A549 (cell line): ENCODE data around the gene BCL2L1. TPM values are rescaled to one million over a fixed set of nuclear protein-coding genes. Genes with fewer than 3 reads are reported as not detected.

ENCODE experiments used
- ATAC-seq, 2 experiments: fragments of 200-7000 bp in 1 of 2; fragments of >200 bp in 1 of 2; cut with Nextera tagmentation in 1 of 2; cut with Tn5 transposase in 1 of 2; 3 replicates each; pipeline versions ENCODE4 v1.8.0 to v1.9.1; 2018 to 2020; ENCODE audit warnings: mild to moderate bottlenecking in 1 of 2, moderate library complexity in 1 of 2
- CTCF ChIA-PET: fragments of 300-600 bp; sonication (Branson Sonifier 250); formaldehyde crosslinking; extraction: SDS; loops from one replicate; lab custom pipeline; 2021; ENCODE audit warnings: antibody characterized with exemption, inconsistent platforms; lab: Yijun Ruan, JAX
- POLR2A ChIA-PET: fragments of 350-600 bp; formaldehyde crosslinking; extraction: SDS; loops from one replicate; lab custom pipeline; 2021; ENCODE audit warnings: antibody characterized with exemption, inconsistent platforms; lab: Yijun Ruan, JAX
- DNase-seq, 2 experiments: peaks; one replicate each; pipeline versions ENCODE4 v3.0.0 to v3.0.0-alpha.2; 2011 to 2016; ENCODE audit warnings: low read depth in 1 of 2, low spot score in 1 of 2
- FAIRE-seq: peaks from 2 replicates; lab custom pipeline; 2011; peaks lifted over from hg19 to GRCh38; lab: Jason Lieb, UNC
- H3K27ac ChIP-seq, 2 experiments: fragments of >200 bp; sonication (Bioruptor Twin); formaldehyde crosslinking; 3 replicates each; pipeline ENCODE4 v1.5.1; 2016 to 2017
- H3K4me1 ChIP-seq: fragments of >200 bp; sonication (Bioruptor Twin); formaldehyde crosslinking; 3 replicates; pipeline ENCODE4 v1.6.1; 2016
- H3K4me2 ChIP-seq: fragments of >200 bp; sonication (Bioruptor Twin); formaldehyde crosslinking; 3 replicates; pipeline ENCODE4 v1.6.1; 2016
- H3K4me3 ChIP-seq: fragments of >200 bp; sonication (Bioruptor Twin); formaldehyde crosslinking; 3 replicates; pipeline ENCODE4 v1.5.1; 2016
- H3K9me3 ChIP-seq: fragments of >200 bp; sonication (Bioruptor Twin); formaldehyde crosslinking; 3 replicates; pipeline ENCODE4 v1.6.1; 2016
- BHLHE40 ChIP-seq: IDR thresholded peaks from 2 replicates; pipeline ENCODE4 v1.6.1; 2012; ENCODE audit warnings: low read depth, low read length, inconsistent platforms
- CBX2 ChIP-seq: fragments of 200-600 bp; sonication (generic); IDR thresholded peaks from 2 replicates; pipeline ENCODE4 v1.6.1; 2016; ENCODE audit warnings: low read depth, mild to moderate bottlenecking, borderline replicate concordance
- CHD2 ChIP-seq: fragments of 150-350 bp; IDR thresholded peaks from 2 replicates; pipeline ENCODE4 v1.6.1; 2014; ENCODE audit warnings: low read length; ENCODE audit not compliant: partially characterized antibody
- EHF ChIP-seq: fragments of 250-450 bp; sonication (Bioruptor Pico); IDR thresholded peaks from 2 replicates; pipeline ENCODE4 v1.5.0; 2020; ENCODE audit warnings: mild to moderate bottlenecking
- EHMT2 ChIP-seq: fragments of 200-600 bp; sonication (generic); IDR thresholded peaks from 2 replicates; pipeline ENCODE4 v1.6.1; 2016; ENCODE audit warnings: antibody characterized with exemption, low read depth, mild to moderate bottlenecking, moderate library complexity
- ESRRA ChIP-seq: fragments of 150-350 bp; IDR thresholded peaks from 2 replicates; pipeline ENCODE4 v1.6.1; 2014; ENCODE audit warnings: mild to moderate bottlenecking, low read length, borderline replicate concordance
- FOSB ChIP-seq: fragments of 250-450 bp; sonication (Bioruptor Pico); IDR thresholded peaks from 2 replicates; pipeline ENCODE4 v1.5.0; 2020; ENCODE audit warnings: mild to moderate bottlenecking, moderate library complexity
- FOSL2 ChIP-seq, 2 experiments: fragments of 450-650 bp in 1 of 2; fragments of >200 bp in 1 of 2; sonication (Bioruptor Twin) in 1 of 2; formaldehyde crosslinking; IDR thresholded peaks; 2 replicates each; pipeline versions ENCODE4 v1.5.0 to v1.6.1; 2016 to 2020; ENCODE audit warnings: mild to moderate bottlenecking in 1 of 2, moderate library complexity in 1 of 2
- HDAC2 ChIP-seq: fragments of 200-600 bp; sonication (generic); IDR thresholded peaks from 2 replicates; pipeline ENCODE4 v1.6.1; 2016
- HMGXB4 ChIP-seq: fragments of 250-450 bp; sonication (Bioruptor Pico); IDR thresholded peaks from 2 replicates; pipeline ENCODE4 v1.5.0; 2021; ENCODE audit warnings: mild to moderate bottlenecking, moderate library complexity, borderline replicate concordance
- HOXB13 ChIP-seq: fragments of 250-450 bp; sonication (Bioruptor Pico); IDR thresholded peaks from 2 replicates; pipeline ENCODE4 v1.5.0; 2020; ENCODE audit warnings: low read depth, mild to moderate bottlenecking, moderate library complexity
- HOXB5 ChIP-seq: fragments of 250-450 bp; sonication (Bioruptor Pico); IDR thresholded peaks from 2 replicates; pipeline ENCODE4 v1.5.0; 2020; ENCODE audit warnings: mild to moderate bottlenecking, moderate library complexity
- MAX ChIP-seq: IDR thresholded peaks from 2 replicates; pipeline ENCODE4 v1.6.1; 2012
- MYC ChIP-seq: IDR thresholded peaks from 2 replicates; pipeline ENCODE4 v1.6.1; 2012; ENCODE audit warnings: mild to moderate bottlenecking, inconsistent platforms, low read length, improper control_type of control experiment, borderline replicate concordance
- PBX3 ChIP-seq: IDR thresholded peaks from 2 replicates; pipeline ENCODE4 v1.6.1; 2012
- PHF8 ChIP-seq: fragments of 200-600 bp; sonication (generic); IDR thresholded peaks from 2 replicates; pipeline ENCODE4 v1.6.1; 2016; ENCODE audit warnings: low read depth, mild to moderate bottlenecking, antibody characterized with exemption, moderate library complexity, borderline replicate concordance
- RCOR1 ChIP-seq: fragments of 150-350 bp; IDR thresholded peaks from 2 replicates; pipeline ENCODE4 v1.6.1; 2014; ENCODE audit warnings: antibody characterized with exemption, low read length, low read depth
- SMC3 ChIP-seq: fragments of >200 bp; sonication (Bioruptor Twin); formaldehyde crosslinking; IDR thresholded peaks from 3 replicates; pipeline ENCODE4 v1.6.1; 2018; ENCODE audit warnings: inconsistent platforms
- TFCP2L1 ChIP-seq: fragments of 250-450 bp; sonication (Bioruptor Pico); IDR thresholded peaks from 2 replicates; pipeline ENCODE4 v1.5.0; 2021; ENCODE audit warnings: mild to moderate bottlenecking
- TP53 ChIP-seq: fragments of 250-450 bp; sonication (Bioruptor Pico); IDR thresholded peaks from 2 replicates; pipeline ENCODE4 v1.5.0; 2021; ENCODE audit warnings: mild to moderate bottlenecking, moderate library complexity
- USF2 ChIP-seq: fragments of 450-650 bp; IDR thresholded peaks from 2 replicates; pipeline ENCODE4 v1.6.1; 2014; ENCODE audit warnings: antibody characterized with exemption
- ZC3H11A ChIP-seq: fragments of 450-650 bp; IDR thresholded peaks from 2 replicates; pipeline ENCODE4 v1.6.1; 2014; ENCODE audit warnings: antibody characterized with exemption, mild to moderate bottlenecking
- ZFP36 ChIP-seq: fragments of 450-650 bp; IDR thresholded peaks from 2 replicates; pipeline ENCODE4 v1.6.1; 2014; ENCODE audit warnings: borderline replicate concordance; ENCODE audit not compliant: partially characterized antibody
- ZNF302 ChIP-seq: fragments of 250-450 bp; sonication (Bioruptor Pico); IDR thresholded peaks from 2 replicates; pipeline ENCODE4 v1.9.0; 2021; ENCODE audit warnings: inconsistent platforms, mild to moderate bottlenecking, moderate library complexity
- WGBS: methylation state at CpG from one replicate; pipeline ENCODE4 v1.1.6; 2017; ENCODE audit errors: missing lambda C conversion rate; 5-methylcytosine and 5-hydroxymethylcytosine counted together
- polyA plus RNA-seq, 4 experiments: library from polyadenylated mRNA; depleted of rRNA in 3 of 4; stranded (reverse); fragments of >200 nt; fragmentation: RNase III in 1 of 4; extraction: RNeasy Plus Mini Kit Qiagen cat#74134 plus additional on column Dnase treatment in 1 of 4; gene quantifications; 2 replicates in 3 of 4; 3 replicates in 1 of 4; pipeline ENCODE4 v1.2.3, GENCODE V29; 2011 to 2017

Gene BCL2L1
- polyA plus RNA-seq, 2 of the 4 experiments (the other 2 are of a cell fraction): 154 to 178 TPM

- TF ChIP-seq EHMT2 (no peak), HDAC2 (no peak)
These were observed 21.1 kb downstream of the BCL2L1 start (continued) for GRCh38 chr20:31701591-31701990.

- Histone ChIP-seq H3K9me3 (no peaks in the 10 kb centered on the region), H3K4me1 (peaks cover 98% of the 10 kb centered on the region), H3K27ac (peak overlapping the region; percentile 89 to 95), H3K4me3 (no peak overlapping the region), H3K4me2 (peak overlapping the region; percentile 52)
- no peak for FAIRE-seq
- no peak for DNase-seq
- 95% methylated on average over 5 of the region's 5 CpGs for WGBS
- ATAC-seq: no peak
- CTCF ChIA-PET: interaction anchor here (1.0 to 13.2 kb wide), 7 partner anchors 12 to 88 kb away, joined by 3 to 159 read pairs (median 9); partner anchors contain the start of gene BCL2L1
- POLR2A ChIA-PET: interaction anchor here (3.4 kb wide), 1 partner anchor 12 kb away, joined by 11 read pairs; no protein-coding TSS in a partner anchor
- TF ChIP-seq PHF8 (no peak), USF2 (no peak), RCOR1 (no peak), HOXB13 (no peak), SMC3 (no peak), TP53 (CRISPR knock-in tag) (no peak), ZNF302 (CRISPR knock-in tag) (no peak), PBX3 (no peak), CHD2 (no peak)
These were observed 21.9 kb downstream of the BCL2L1 start for GRCh38 chr20:31700747-31701146.

GRCh38 chr20:31699801-31700728, 22.6 kb downstream of the BCL2L1 start:
- H3K27ac ChIP-seq: peak overlapping the region; percentile 89 to 95
- no peak for DNase-seq
- H3K4me3 ChIP-seq: no peak overlapping the region
- H3K4me2 ChIP-seq: peak overlapping the region; percentile 52
- no peak for ATAC-seq
- POLR2A ChIA-PET: interaction anchor here (1.4 to 3.4 kb wide), 5 partner anchors 13 to 23 kb away, joined by 4 to 11 read pairs (median 7); partner anchors contain the start of gene BCL2L1
- H3K4me1 ChIP-seq: peaks cover 98% of the 10 kb centered on the region
- CTCF ChIA-PET: interaction anchor here (1.1 to 13.2 kb wide), 8 partner anchors 13 to 131 kb away, joined by 3 to 159 read pairs (median 8); partner anchors contain the start of gene BCL2L1
- WGBS: 94% methylated on average over 7 of the region's 7 CpGs
- no peak for FAIRE-seq
- TF ChIP-seq FOSB (0 out of 2 replicates have a peak, but pooled peaks have one; percentile 53), HOXB13 (no peak), EHMT2 (no peak), BHLHE40 (no peak)
- H3K9me3 ChIP-seq: no peaks in the 10 kb centered on the region

GRCh38 chr20:31698803-31699718, 23.6 kb downstream of the BCL2L1 start:
- ATAC-seq (peak; percentile 59 to 74), FAIRE-seq (no peak), DNase-seq (peak; percentile 63 to 87)
- H3K4me2 ChIP-seq: peak overlapping the region; percentile 52
- no peaks in the 10 kb centered on the region for H3K9me3 ChIP-seq
- peaks cover 100% of the 10 kb centered on the region for H3K4me1 ChIP-seq
- ChIA-PET CTCF (interaction anchor here (1.0 to 13.2 kb wide), 11 partner anchors 8 to 130 kb away, joined by 3 to 159 read pairs (median 8); partner anchors contain the start of gene BCL2L1), POLR2A (interaction anchor here (1.0 to 3.4 kb wide), 6 partner anchors 12 to 24 kb away, joined by 3 to 11 read pairs (median 6); partner anchors contain the start of gene BCL2L1)
- H3K27ac ChIP-seq: peak overlapping the region; percentile 89 to 95
- WGBS: 36% methylated on average over 6 of the region's 6 CpGs
- H3K4me3 ChIP-seq: no peak overlapping the region
- no peak for TF ChIP-seq HMGXB4 (CRISPR knock-in tag)
- no peak for TF ChIP-seq HOXB13
- TF ChIP-seq MYC: no peak
- peak; percentile 59; the same call in 1 of the 2 replicates for TF ChIP-seq MAX
- no peak for TF ChIP-seq FOSL2 (IDR thresholded peaks at IDR 0.05)
- TF ChIP-seq FOSL2 (CRISPR knock-in tag; IDR thresholded peaks at IDR 0.05): peak; percentile 25; the same call in 1 of the 2 replicates
- TF ChIP-seq RCOR1: no peak
- TF ChIP-seq HOXB5 (CRISPR knock-in tag): no peak
- TF ChIP-seq ESRRA: no peak
- peak; percentile 31 for TF ChIP-seq EHF (CRISPR knock-in tag)
- no peak for TF ChIP-seq ZC3H11A
- no peak for TF ChIP-seq CBX2
- no peak for TF ChIP-seq TFCP2L1 (CRISPR knock-in tag)
- TF ChIP-seq ZFP36: no peak
